Measurements from ENCODE around the gene USP25. TPM values are rescaled to one million over a fixed set of nuclear protein-coding genes. Genes with fewer than 3 reads are reported as not detected.

USP25 gene
- total RNA-seq, 1 experiment from 2014 or later = 35.1 TPM

GRCh38 chr21:15732290-15732995, 2.7 kb downstream of the USP25 start:
- no peak overlapping the region for H2BK12ac ChIP-seq (ENCODE audit: insufficient read length, low read depth, low read length)
- WGBS (ENCODE audit: extremely low coverage, insufficient read length, low lambda C conversion rate) = no CpG with 5 or more reads among the region's 6 CpGs
- H4K20me1 ChIP-seq (ENCODE audit: control insufficient read depth, insufficient read depth, insufficient read length) = no peaks in the 10 kb centered on the region
- peaks cover 7% of the 10 kb centered on the region for H3K23me2 ChIP-seq (ENCODE audit: insufficient read length, low read depth, low read length, poor library complexity, severe bottlenecking)
- H2AK5ac ChIP-seq (ENCODE audit: insufficient read length, low read length) = no peak overlapping the region
- H3K23ac ChIP-seq (ENCODE audit: insufficient read length, low read depth, low read length) = no peak overlapping the region
- H2BK15ac ChIP-seq (ENCODE audit: low read depth, low read length) = no peak overlapping the region
- Mint-ChIP-seq H3K27ac (peak overlapping the region in 2 of 3 experiments; percentile 25 to 81; a peak in 2 of 7 replicates), H3K4me3 (peak overlapping the region; percentile 92 to 95), H3K9me3 (peaks cover 0 to 3% of the 10 kb centered on the region in 2 experiments; a peak in 3 of 5 replicates), H3K27me3 (ENCODE audit: low read depth) (peaks cover 4% of the 10 kb centered on the region; the same call in 1 of the 2 replicates), H3K4me1 (peaks cover 44 to 48% of the 10 kb centered on the region in 2 experiments), H3K36me3 (ENCODE audit: insufficient read depth in 1 of 3, low read depth in 3 of 3) (peaks cover 0 to 8% (median 7%) of the 10 kb centered on the region in 3 experiments; a peak in 5 of 7 replicates)
- no peak overlapping the region for H2BK20ac ChIP-seq (ENCODE audit: low read depth, low read length, poor library complexity, severe bottlenecking)
- no peak overlapping the region for H2BK120ac ChIP-seq (ENCODE audit: low read depth, low read length, poor library complexity, severe bottlenecking)
- no peak overlapping the region for H3K56ac ChIP-seq (ENCODE audit: insufficient read length, low read depth, low read length)
- no peak overlapping the region for H4K8ac ChIP-seq (replicated peaks; ENCODE audit: insufficient read length, low read depth, low read length)
- H3K4ac ChIP-seq (ENCODE audit: low read depth, low read length) = no peak overlapping the region
- no peak overlapping the region for H4K5ac ChIP-seq (ENCODE audit: insufficient read length, low read depth, low read length)
- no peaks in the 10 kb centered on the region; the same call in 1 of the 2 replicates for H3K4me1 ChIP-seq (ENCODE audit: insufficient read depth, low read length)
- H2BK5ac ChIP-seq (ENCODE audit: insufficient read length, low read length) = no peak overlapping the region
- no peak overlapping the region for H3K27ac ChIP-seq (ENCODE audit: insufficient read length, low read depth, low read length)
- peaks cover 27% of the 10 kb centered on the region; the same call in 1 of the 2 replicates for H3K79me2 ChIP-seq (ENCODE audit: insufficient read depth, low read length)
- no peak overlapping the region for H3K18ac ChIP-seq (ENCODE audit: insufficient read length, low read depth, low read length)
- no peaks in the 10 kb centered on the region for H3K27me3 ChIP-seq (ENCODE audit: insufficient read depth, low read length)
- no peak overlapping the region for H3K14ac ChIP-seq (ENCODE audit: insufficient read depth, low read length)
- H3K4me2 ChIP-seq (ENCODE audit: insufficient read depth, insufficient read length, low read length) = peak overlapping the region; percentile 62
- no peak for TF ChIP-seq CTCF (conservative IDR thresholded peaks at IDR 0.05)
- H2AFZ ChIP-seq (ENCODE audit: low read length) = no peak overlapping the region
- no peak for DNase-seq
- no peaks in the 10 kb centered on the region for H3K9me3 ChIP-seq (ENCODE audit: control insufficient read depth, low read depth, low read length)
- H4K91ac ChIP-seq (ENCODE audit: insufficient read length, low read depth, low read length) = no peak overlapping the region
- H3K9ac ChIP-seq (ENCODE audit: extremely low read depth, insufficient read length, low read length) = no peak overlapping the region
- no peak overlapping the region for H3T11ph ChIP-seq (ENCODE audit: low read length)
- H3K79me1 ChIP-seq (ENCODE audit: insufficient read depth, low read depth, low read length, poor library complexity, severe bottlenecking) = no peaks in the 10 kb centered on the region
